Endothelial cell of umbilical vein (primary cell): ENCODE data around the gene KLHL35. TPM values are rescaled to one million over a fixed set of nuclear protein-coding genes. Genes with fewer than 3 reads are reported as not detected.

Source experiments
- BruUV-seq: library from RNA; stranded (reverse); fragments of 400-500 nt; replicated peaks from 2 replicates; lab custom pipeline; 2021; lab: Mats Ljungman, UMichigan
- CTCF ChIA-PET: fragments of 300-600, 350-600 bp; sonication (Branson Sonifier 250); formaldehyde crosslinking; loops from one replicate; lab custom pipeline; 2021; ENCODE audit warnings: antibody characterized with exemption, inconsistent platforms; lab: Charles Lee
- POLR2A ChIA-PET: fragments of 300-600, 350-600 bp; sonication (Branson Sonifier 250); formaldehyde crosslinking; loops from one replicate; lab custom pipeline; 2021; ENCODE audit warnings: antibody characterized with exemption, inconsistent platforms; lab: Charles Lee
- DNase-seq: peaks from one replicate; pipeline ENCODE4 v3.0.0-alpha.2; 2011; ENCODE audit warnings: low read depth, low spot score
- FAIRE-seq: peaks from 2 replicates; lab custom pipeline; 2011; peaks lifted over from hg19 to GRCh38; lab: Jason Lieb, UNC
- H2AFZ ChIP-seq: 2 replicates; pipeline ENCODE4 v1.6.0; 2012; ENCODE audit warnings: low read depth, low read length, control low read depth, inconsistent platforms
- H3K27ac ChIP-seq: 2 replicates; pipeline ENCODE4 v1.5.1; 2011; ENCODE audit warnings: low read depth, mild to moderate bottlenecking, control low read depth, low read length, moderate library complexity; ENCODE audit not compliant: insufficient read depth
- H3K27me3 ChIP-seq, 2 experiments: 2 replicates each; pipeline versions ENCODE4 v1.6.0 to v1.6.1; 2011; ENCODE audit warnings: low read length in 2 of 2, mixed read lengths in 1 of 2; ENCODE audit not compliant: control insufficient read depth in 2 of 2, insufficient read depth in 2 of 2
- H3K36me3 ChIP-seq, 2 experiments: 2 replicates in 1 of 2; 3 replicates in 1 of 2; pipeline ENCODE4 v1.5.1; 2011; ENCODE audit warnings: low read length in 2 of 2, mild to moderate bottlenecking in 1 of 2, moderate library complexity in 1 of 2; ENCODE audit not compliant: control insufficient read depth in 2 of 2, insufficient read depth in 2 of 2; ENCODE audit errors: extremely low read depth in 1 of 2
- H3K4me1 ChIP-seq: 3 replicates; pipeline ENCODE4 v1.5.1; 2011; ENCODE audit warnings: mild to moderate bottlenecking, low read length; ENCODE audit not compliant: control insufficient read depth, insufficient read depth; ENCODE audit errors: extremely low read depth
- H3K4me2 ChIP-seq: 2 replicates; pipeline ENCODE4 v1.6.1; 2011; ENCODE audit warnings: low read length, control low read depth, mixed read lengths; ENCODE audit not compliant: insufficient read depth
- H3K4me3 ChIP-seq, 3 experiments: fragments of 200-600 bp in 1 of 3; sonication (generic), shearing (Covaris generic) in 1 of 3; replicated peaks in 1 of 3; 2 replicates each; pipeline ENCODE4 v1.5.1; 2011 to 2016; ENCODE audit warnings: control low read depth in 3 of 3, low read length in 3 of 3, mild to moderate bottlenecking in 2 of 3, inconsistent platforms in 1 of 3, low read depth in 1 of 3, moderate library complexity in 1 of 3; ENCODE audit not compliant: insufficient read depth in 1 of 3
- H3K79me2 ChIP-seq: 2 replicates; pipeline ENCODE4 v1.6.0; 2012; ENCODE audit warnings: low read length, inconsistent platforms; ENCODE audit not compliant: control insufficient read depth, insufficient read depth
- H3K9ac ChIP-seq: replicated peaks from 2 replicates; pipeline ENCODE3; 2011; ENCODE audit warnings: low read length, control low read depth; ENCODE audit not compliant: insufficient read depth; ENCODE audit errors: extremely low read depth
- H3K9me1 ChIP-seq: replicated peaks from 3 replicates; pipeline ENCODE4 v1.6.0; 2011; ENCODE audit warnings: mild to moderate bottlenecking, low read length; ENCODE audit not compliant: control insufficient read depth, insufficient read depth; ENCODE audit errors: extremely low read depth
- H3K9me3 ChIP-seq: replicated peaks from 2 replicates; pipeline ENCODE4 v1.5.1; 2012; ENCODE audit warnings: low read length, inconsistent platforms; ENCODE audit not compliant: control insufficient read depth, insufficient read depth
- H4K20me1 ChIP-seq: replicated peaks from 2 replicates; pipeline ENCODE3; 2011; ENCODE audit warnings: mild to moderate bottlenecking, low read length; ENCODE audit not compliant: control insufficient read depth, insufficient read depth; ENCODE audit errors: extremely low read depth
- CTCF ChIP-seq, 2 donors: IDR thresholded peaks; 1 replicate in 1 of 2; 2 replicates in 1 of 2; pipeline ENCODE4 v1.5.1; 2011; ENCODE audit warnings: low read length in 2 of 2, mild to moderate bottlenecking in 2 of 2, moderate library complexity in 2 of 2, control low read depth in 1 of 2, inconsistent platforms in 1 of 2, low read depth in 1 of 2; ENCODE audit not compliant: insufficient read depth in 1 of 2; ENCODE audit errors: extremely low read depth in 1 of 2
- FOS ChIP-seq: IDR thresholded peaks from 2 replicates; pipeline ENCODE4 v1.6.1; 2011; ENCODE audit warnings: mild to moderate bottlenecking, low read length, moderate library complexity, borderline replicate concordance; ENCODE audit not compliant: insufficient read depth
- GATA2 ChIP-seq: IDR thresholded peaks from 2 replicates; pipeline ENCODE4 v1.7.0; 2011; ENCODE audit warnings: low read depth, mild to moderate bottlenecking, moderate library complexity, mixed read lengths, low read length; ENCODE audit not compliant: insufficient read length, insufficient read depth
- JUN ChIP-seq: IDR thresholded peaks from 2 replicates; pipeline ENCODE4 v1.6.1; 2011; ENCODE audit warnings: borderline replicate concordance, low read depth; ENCODE audit not compliant: insufficient read length, insufficient read depth
- MYC ChIP-seq: IDR thresholded peaks from one replicate; pipeline ENCODE4 v1.6.1; 2011; ENCODE audit warnings: mild to moderate bottlenecking, low read depth, low read length
- POLR2AphosphoS5 ChIP-seq: IDR thresholded peaks from 2 replicates; pipeline ENCODE4 v1.6.1; 2012; ENCODE audit warnings: low read depth, mild to moderate bottlenecking, control low read depth, low read length, moderate library complexity; ENCODE audit not compliant: insufficient read depth
- dilution Hi-C: fragments of 300-500 bp; cut with MboI; formaldehyde crosslinking; loops from one replicate; pipeline ENCODE4 v1.15.0; 2019; ENCODE audit warnings: low sequenced_read_pairs; ENCODE audit not compliant: extremely low pct_ligation_motif_present
- intact Hi-C: fragments of 100-400 bp; cut with micrococcal nuclease; formaldehyde crosslinking; loops from one replicate; pipeline ENCODE4 v1.10.0; 2022
- polyA plus RNA-seq, 4 experiments: library from polyadenylated mRNA; depleted of rRNA in 3 of 4; stranded (reverse) in 3 of 4; unstranded in 1 of 4; fragments of >200 nt; gene quantifications; 2 replicates each; pipeline versions ENCODE4 v1.2.1 to v1.2.3, GENCODE V29; 2011 to 2012; ENCODE audit warnings: missing spikeins in 1 of 4
- total RNA-seq: library from RNA; stranded (reverse); gene quantifications from 2 replicates; pipeline ENCODE4 v1.2.3, GENCODE V29; 2021

KLHL35 gene
- total and polyA plus RNA-seq, 2 donors (not counting 3 experiments of a cell fraction or from before 2014, with no cell fraction given): 0.97 to 2.3 TPM

- CTCF ChIA-PET: interaction anchor here (0.8 to 10.6 kb wide), 17 partner anchors 10 to 414 kb away, joined by 3 to 166 read pairs (median 7); partner anchors contain the start of genes GDPD5 and RPS3
- H3K27ac ChIP-seq: no peak overlapping the region
- intact Hi-C loops: loop anchor here (5.0 kb wide), 1 partner anchor 38 kb away; no protein-coding TSS in a partner anchor
Observed at GRCh38 chr11:75389276-75389605, 43.8 kb downstream of the KLHL35 start.

More at GRCh38 chr11:75389276-75389605, 43.8 kb downstream of the KLHL35 start:
- dilution Hi-C loops: no loop called here
- TF ChIP-seq FOS (no peak), CTCF (IDR thresholded peaks at IDR 0.05; ENCODE audit: extremely low read depth in 1 of 2, insufficient read depth in 1 of 2, low read depth in 1 of 2, low read length in 2 of 2) (no peak), JUN (no peak), POLR2AphosphoS5 (no peak), MYC (no peak), GATA2 (no peak)
- POLR2A ChIA-PET: no interaction called here
- peak overlapping the region; percentile 28 for H2AFZ ChIP-seq
- no peak overlapping the region for H3K9ac ChIP-seq
- H3K9me1 ChIP-seq: no peaks in the 10 kb centered on the region
- DNase-seq (no peak), FAIRE-seq (no peak)
- no peak overlapping the region for H3K4me3 ChIP-seq
- no peaks in the 10 kb centered on the region for H3K27me3 ChIP-seq
- H4K20me1 ChIP-seq: no peaks in the 10 kb centered on the region
- no peaks in the 10 kb centered on the region for H3K9me3 ChIP-seq
- peaks cover 17% of the 10 kb centered on the region for H3K4me1 ChIP-seq
- no peak overlapping the region for H3K4me2 ChIP-seq
- H3K79me2 ChIP-seq: no peaks in the 10 kb centered on the region
- no peaks in the 10 kb centered on the region for H3K36me3 ChIP-seq
- BruUV-seq: no TSS peak
